Measurements from ENCODE around the gene ZNF836.

The ZNF836 gene

GRCh38 chr19:52171321-52172169 is at the start of gene ZNF836:
Gene ZNF836 (minus strand): TSS chr19:52171621. CDS start chr19:52168072, 3,549 bp downstream.
- Histone ChIP-seq H3K4me3 (ENCODE audit: low read depth in 1 of 5, low read length in 5 of 5) (peak within 1 kb of the TSS; percentile 93 to 100 (median 100)), H3K9ac (ENCODE audit: low read length in 5 of 5) (peak within 1 kb of the TSS; percentile 80 to 99 (median 94)), H3K27ac (ENCODE audit: low read depth, low read length) (peak within 1 kb of the TSS; percentile 77), H3K4me1 (ENCODE audit: control insufficient read depth in 5 of 5, insufficient read depth in 5 of 5, low read length in 5 of 5) (peaks cover 4 to 20% (median 19%) of the 10 kb centered on the region in 5 donors), H3K27me3 (ENCODE audit: control insufficient read depth in 5 of 5, insufficient read depth in 4 of 5, low read length in 5 of 5) (no peaks in the 10 kb centered on the region), H3K9me3 (ENCODE audit: control insufficient read depth in 5 of 5, low read length in 5 of 5) (no peaks in the 10 kb centered on the region), H3K36me3 (ENCODE audit: control insufficient read depth in 5 of 5, insufficient read depth in 5 of 5, low read length in 5 of 5) (peaks cover 0 to 14% (median 11%) of the 10 kb centered on the region in 5 donors)

DNA sequence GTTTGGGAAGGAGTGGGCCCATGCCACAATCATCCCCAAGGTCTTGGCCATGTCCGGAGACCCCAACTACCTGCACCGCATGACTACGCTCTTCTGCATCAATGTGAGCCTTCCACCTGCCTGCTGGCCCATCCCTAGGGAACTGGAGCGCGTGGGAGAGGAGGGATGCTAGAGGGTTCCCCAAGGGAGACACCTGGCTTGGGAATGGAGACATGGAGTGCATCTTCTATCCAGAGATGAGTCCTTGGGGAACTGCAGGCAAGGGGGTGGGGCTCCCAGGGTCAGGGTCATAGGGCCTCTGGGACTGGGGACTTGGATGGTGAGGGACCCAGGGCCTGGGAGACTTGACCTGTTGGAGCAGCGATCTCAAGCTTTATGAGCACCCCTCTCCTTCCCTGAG is 49.6 kb upstream of the ZNF836 start:
- peaks cover 21 to 99% (median 95%) of the 10 kb centered on the region in 5 donors for H3K36me3 ChIP-seq (ENCODE audit: control insufficient read depth in 5 of 5, insufficient read depth in 5 of 5, low read length in 5 of 5)
- H3K9me3 ChIP-seq (ENCODE audit: control insufficient read depth in 5 of 5, low read length in 5 of 5) = no peaks in the 10 kb centered on the region
- no peak overlapping the region for H3K9ac ChIP-seq (ENCODE audit: low read length in 5 of 5)
- no peak overlapping the region for H3K4me3 ChIP-seq (ENCODE audit: low read depth in 1 of 5, low read length in 5 of 5)
- peaks cover 0 to 4% (median 0%) of the 10 kb centered on the region in 5 donors for H3K4me1 ChIP-seq (ENCODE audit: control insufficient read depth in 5 of 5, insufficient read depth in 5 of 5, low read length in 5 of 5)
- H3K27ac ChIP-seq (ENCODE audit: low read depth, low read length) = no peak overlapping the region
- H3K27me3 ChIP-seq (ENCODE audit: control insufficient read depth in 5 of 5, insufficient read depth in 4 of 5, low read length in 5 of 5) = no peaks in the 10 kb centered on the region

DNA sequence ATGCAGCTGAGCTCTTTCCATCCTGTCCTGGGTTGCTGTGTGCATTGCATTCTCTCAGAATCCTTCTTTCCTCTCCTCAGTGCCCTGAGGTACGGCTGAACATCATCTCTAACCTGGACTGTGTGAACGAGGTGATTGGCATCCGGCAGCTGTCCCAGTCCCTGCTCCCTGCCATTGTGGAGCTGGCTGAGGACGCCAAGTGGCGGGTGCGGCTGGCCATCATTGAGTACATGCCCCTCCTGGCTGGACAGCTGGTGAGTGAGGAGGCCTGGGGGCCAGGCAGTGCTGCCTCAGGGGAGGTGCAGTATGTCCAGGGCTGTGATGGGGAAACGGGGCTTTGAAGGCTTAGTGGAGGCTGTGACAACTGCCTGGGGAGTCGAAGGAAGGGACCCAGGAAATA is 48.2 kb upstream of the ZNF836 start:
- Histone ChIP-seq H3K9me3 (ENCODE audit: control insufficient read depth in 5 of 5, low read length in 5 of 5) (no peaks in the 10 kb centered on the region), H3K9ac (ENCODE audit: low read length in 5 of 5) (no peak overlapping the region), H3K27ac (ENCODE audit: low read depth, low read length) (no peak overlapping the region), H3K4me1 (ENCODE audit: control insufficient read depth in 5 of 5, insufficient read depth in 5 of 5, low read length in 5 of 5) (peaks cover 0 to 4% (median 0%) of the 10 kb centered on the region in 5 donors), H3K27me3 (ENCODE audit: control insufficient read depth in 5 of 5, insufficient read depth in 4 of 5, low read length in 5 of 5) (no peaks in the 10 kb centered on the region), H3K36me3 (ENCODE audit: control insufficient read depth in 5 of 5, insufficient read depth in 5 of 5, low read length in 5 of 5) (peaks cover 21 to 99% (median 99%) of the 10 kb centered on the region in 5 donors), H3K4me3 (ENCODE audit: low read depth in 1 of 5, low read length in 5 of 5) (no peak overlapping the region)

DNA sequence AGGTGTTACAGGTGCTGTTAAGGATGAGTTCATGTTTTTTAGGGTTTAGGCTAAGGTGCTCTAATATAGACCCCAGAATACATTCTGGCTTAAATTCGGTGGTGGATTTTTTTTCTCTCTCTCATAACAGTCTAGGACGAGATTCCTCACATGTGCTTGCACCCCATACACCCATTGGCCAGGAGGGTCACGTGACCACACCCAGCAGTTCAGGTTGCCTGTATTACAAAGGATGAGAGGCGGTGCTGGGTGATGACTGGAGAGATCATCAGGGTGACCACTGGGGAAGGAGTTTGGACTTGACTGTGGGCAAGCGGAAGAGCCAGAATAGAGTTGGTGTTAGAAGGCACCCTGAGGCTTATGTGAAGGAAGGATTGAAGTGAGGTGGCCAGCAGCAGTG is 46.2 kb upstream of the ZNF836 start:
- Histone ChIP-seq H3K27me3 (ENCODE audit: control insufficient read depth in 5 of 5, insufficient read depth in 4 of 5, low read length in 5 of 5) (no peaks in the 10 kb centered on the region), H3K9ac (ENCODE audit: low read length in 5 of 5) (no peak overlapping the region), H3K4me1 (ENCODE audit: control insufficient read depth in 5 of 5, insufficient read depth in 5 of 5, low read length in 5 of 5) (peaks cover 0 to 4% (median 0%) of the 10 kb centered on the region in 5 donors), H3K4me3 (ENCODE audit: low read depth in 1 of 5, low read length in 5 of 5) (no peak overlapping the region), H3K27ac (ENCODE audit: low read depth, low read length) (no peak overlapping the region), H3K36me3 (ENCODE audit: control insufficient read depth in 5 of 5, insufficient read depth in 5 of 5, low read length in 5 of 5) (peaks cover 7 to 99% (median 99%) of the 10 kb centered on the region in 5 donors), H3K9me3 (ENCODE audit: control insufficient read depth in 5 of 5, low read length in 5 of 5) (no peaks in the 10 kb centered on the region)

DNA sequence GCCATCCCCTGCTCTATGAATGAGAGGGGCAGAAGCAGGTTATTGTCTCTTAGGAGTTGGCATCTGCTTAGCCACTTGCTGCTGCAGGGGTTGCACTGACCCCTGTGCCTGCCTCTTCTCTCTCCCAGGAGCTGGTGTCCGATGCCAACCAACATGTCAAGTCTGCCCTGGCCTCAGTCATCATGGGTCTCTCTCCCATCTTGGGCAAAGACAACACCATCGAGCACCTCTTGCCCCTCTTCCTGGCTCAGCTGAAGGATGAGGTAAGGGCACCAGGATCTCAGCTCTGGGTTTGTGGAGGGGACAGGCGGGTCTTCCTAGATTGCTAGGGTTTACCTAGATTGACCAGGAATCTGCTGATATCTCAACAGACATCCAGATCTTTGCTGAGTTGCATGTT is 45.0 kb upstream of the ZNF836 start:
- Histone ChIP-seq H3K4me1 (ENCODE audit: control insufficient read depth in 5 of 5, insufficient read depth in 5 of 5, low read length in 5 of 5) (peaks cover 0 to 4% (median 0%) of the 10 kb centered on the region in 5 donors), H3K27ac (ENCODE audit: low read depth, low read length) (no peak overlapping the region), H3K4me3 (ENCODE audit: low read depth in 1 of 5, low read length in 5 of 5) (no peak overlapping the region), H3K36me3 (ENCODE audit: control insufficient read depth in 5 of 5, insufficient read depth in 5 of 5, low read length in 5 of 5) (peaks cover 4 to 99% (median 99%) of the 10 kb centered on the region in 5 donors), H3K9ac (ENCODE audit: low read length in 5 of 5) (no peak overlapping the region), H3K27me3 (ENCODE audit: control insufficient read depth in 5 of 5, insufficient read depth in 4 of 5, low read length in 5 of 5) (no peaks in the 10 kb centered on the region), H3K9me3 (ENCODE audit: control insufficient read depth in 5 of 5, low read length in 5 of 5) (no peaks in the 10 kb centered on the region)

GRCh38 chr19:52214241-52214640 is 42.8 kb upstream of the ZNF836 start:
- Histone ChIP-seq H3K4me1 (ENCODE audit: control insufficient read depth in 5 of 5, insufficient read depth in 5 of 5, low read length in 5 of 5) (peaks cover 0 to 4% (median 0%) of the 10 kb centered on the region in 5 donors), H3K4me3 (ENCODE audit: low read depth in 1 of 5, low read length in 5 of 5) (no peak overlapping the region), H3K36me3 (ENCODE audit: control insufficient read depth in 5 of 5, insufficient read depth in 5 of 5, low read length in 5 of 5) (peaks cover 3 to 98% (median 92%) of the 10 kb centered on the region in 5 donors), H3K27ac (ENCODE audit: low read depth, low read length) (no peak overlapping the region), H3K9ac (ENCODE audit: low read length in 5 of 5) (no peak overlapping the region), H3K9me3 (ENCODE audit: control insufficient read depth in 5 of 5, low read length in 5 of 5) (no peaks in the 10 kb centered on the region), H3K27me3 (ENCODE audit: control insufficient read depth in 5 of 5, insufficient read depth in 4 of 5, low read length in 5 of 5) (no peaks in the 10 kb centered on the region)

DNA sequence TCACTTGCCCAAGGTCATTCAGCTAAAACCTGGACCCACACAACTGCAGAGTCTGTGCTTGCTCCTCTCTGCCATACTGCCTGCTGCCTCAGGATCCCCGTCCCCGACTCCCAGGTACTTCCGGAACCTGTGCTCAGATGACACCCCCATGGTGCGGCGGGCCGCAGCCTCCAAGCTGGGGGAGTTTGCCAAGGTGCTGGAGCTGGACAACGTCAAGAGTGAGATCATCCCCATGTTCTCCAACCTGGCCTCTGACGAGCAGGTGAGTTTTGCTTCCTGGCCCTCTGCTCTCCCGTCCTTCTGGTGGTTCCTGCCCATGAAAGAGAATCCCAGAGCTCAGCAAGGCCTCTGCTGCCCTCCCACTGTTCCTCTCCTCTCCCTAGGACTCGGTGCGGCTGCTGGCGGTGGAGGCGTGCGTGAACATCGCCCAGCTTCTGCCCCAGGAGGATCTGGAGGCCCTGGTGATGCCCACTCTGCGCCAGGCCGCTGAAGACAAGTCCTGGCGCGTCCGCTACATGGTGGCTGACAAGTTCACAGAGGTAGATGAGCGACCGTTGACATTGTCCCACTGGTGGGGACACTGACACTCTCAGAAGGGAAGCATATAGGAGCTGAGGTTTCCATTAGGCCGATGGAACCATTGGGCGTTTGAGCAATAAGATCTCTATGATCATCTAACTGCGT is 41.3 kb upstream of the ZNF836 start:
- Histone ChIP-seq H3K27me3 (ENCODE audit: control insufficient read depth in 5 of 5, insufficient read depth in 4 of 5, low read length in 5 of 5) (no peaks in the 10 kb centered on the region), H3K4me3 (ENCODE audit: low read depth in 1 of 5, low read length in 5 of 5) (no peak overlapping the region), H3K36me3 (ENCODE audit: control insufficient read depth in 5 of 5, insufficient read depth in 5 of 5, low read length in 5 of 5) (peaks cover 3 to 97% (median 87%) of the 10 kb centered on the region in 5 donors), H3K27ac (ENCODE audit: low read depth, low read length) (no peak overlapping the region), H3K4me1 (ENCODE audit: control insufficient read depth in 5 of 5, insufficient read depth in 5 of 5, low read length in 5 of 5) (no peaks in the 10 kb centered on the region), H3K9me3 (ENCODE audit: control insufficient read depth in 5 of 5, low read length in 5 of 5) (no peaks in the 10 kb centered on the region), H3K9ac (ENCODE audit: low read length in 5 of 5) (no peak overlapping the region)

- H3K9me3 ChIP-seq (ENCODE audit: control insufficient read depth in 5 of 5, low read length in 5 of 5) = no peaks in the 10 kb centered on the region
- H3K9ac ChIP-seq (ENCODE audit: low read length in 5 of 5) = no peak overlapping the region
- no peaks in the 10 kb centered on the region for H3K27me3 ChIP-seq (ENCODE audit: control insufficient read depth in 5 of 5, insufficient read depth in 4 of 5, low read length in 5 of 5)
- no peak overlapping the region for H3K4me3 ChIP-seq (ENCODE audit: low read depth in 1 of 5, low read length in 5 of 5)
- peaks cover 3 to 97% (median 87%) of the 10 kb centered on the region in 5 donors for H3K36me3 ChIP-seq (ENCODE audit: control insufficient read depth in 5 of 5, insufficient read depth in 5 of 5, low read length in 5 of 5)
- H3K4me1 ChIP-seq (ENCODE audit: control insufficient read depth in 5 of 5, insufficient read depth in 5 of 5, low read length in 5 of 5) = no peaks in the 10 kb centered on the region
- no peak overlapping the region for H3K27ac ChIP-seq (ENCODE audit: low read depth, low read length)
Observed at GRCh38 chr19:52211926-52212571, 40.6 kb upstream of the ZNF836 start.

DNA sequence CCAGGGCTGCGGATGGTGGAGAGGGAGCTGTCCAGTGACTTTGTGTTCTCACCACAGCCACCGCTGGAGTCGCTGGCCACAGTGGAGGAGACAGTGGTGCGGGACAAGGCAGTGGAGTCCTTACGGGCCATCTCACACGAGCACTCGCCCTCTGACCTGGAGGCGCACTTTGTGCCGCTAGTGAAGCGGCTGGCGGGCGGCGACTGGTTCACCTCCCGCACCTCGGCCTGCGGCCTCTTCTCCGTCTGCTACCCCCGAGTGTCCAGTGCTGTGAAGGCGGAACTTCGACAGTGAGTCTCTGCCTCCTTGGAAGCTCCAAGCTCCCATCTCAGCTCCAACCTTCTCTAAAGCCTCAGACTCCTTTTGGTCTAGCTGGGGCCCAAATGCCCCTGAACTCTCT is 39.8 kb upstream of the ZNF836 start:
- Histone ChIP-seq H3K36me3 (ENCODE audit: control insufficient read depth in 5 of 5, insufficient read depth in 5 of 5, low read length in 5 of 5) (peaks cover 8 to 97% (median 87%) of the 10 kb centered on the region in 5 donors), H3K9me3 (ENCODE audit: control insufficient read depth in 5 of 5, low read length in 5 of 5) (no peaks in the 10 kb centered on the region), H3K4me1 (ENCODE audit: control insufficient read depth in 5 of 5, insufficient read depth in 5 of 5, low read length in 5 of 5) (no peaks in the 10 kb centered on the region), H3K27ac (ENCODE audit: low read depth, low read length) (no peak overlapping the region), H3K4me3 (ENCODE audit: low read depth in 1 of 5, low read length in 5 of 5) (no peak overlapping the region), H3K27me3 (ENCODE audit: control insufficient read depth in 5 of 5, insufficient read depth in 4 of 5, low read length in 5 of 5) (no peaks in the 10 kb centered on the region), H3K9ac (ENCODE audit: low read length in 5 of 5) (no peak overlapping the region)
